ENCODE data around the gene TUNAR. TPM values are rescaled to one million over a fixed set of nuclear protein-coding genes. Genes with fewer than 3 reads are reported as not detected.
A peak's percentile ranks its signal among the peaks of the same experiment; 100 is the strongest.

Gene TUNAR
- total RNA-seq, 5 donors from 2014 or later (not counting 1 experiment from before 2014, with no cell fraction given), result not detected

GRCh38 chr14:95946867-95947266 lies 70.2 kb downstream of the TUNAR start:
- no peak overlapping the region for H3K4me3 Mint-ChIP-seq
- ATAC-seq (replicated peaks in 1 of 4) (no peak), DNase-seq (no peak)
- H3K27me3 Mint-ChIP-seq, result peaks cover 29 to 34% of the 10 kb centered on the region in 2 donors
- peaks cover 5 to 12% (median 6%) of the 10 kb centered on the region in 3 donors for H3K9me3 Mint-ChIP-seq
- Histone ChIP-seq H3K9me3 (no peaks in the 10 kb centered on the region), H3K36me3 (ENCODE audit: control insufficient read depth in 2 of 2, extremely low read depth in 1 of 2, insufficient read depth in 1 of 2, low read length in 1 of 2) (no peaks in the 10 kb centered on the region), H3K27ac (ENCODE audit: low read length) (no peak overlapping the region), H3K27me3 (replicated peaks in 1 of 2; ENCODE audit: control insufficient read depth in 2 of 2, extremely low read depth in 1 of 2, insufficient read depth in 2 of 2, low read length in 1 of 2) (peaks cover 0 to 16% of the 10 kb centered on the region in 2 experiments), H3K4me1 (ENCODE audit: control insufficient read depth in 1 of 2, extremely low read depth in 1 of 2, insufficient read depth in 2 of 2, low read length in 2 of 2) (no peaks in the 10 kb centered on the region), H3K4me3 (ENCODE audit: control insufficient read depth in 1 of 2, extremely low read depth in 1 of 2, low read length in 1 of 2) (no peak overlapping the region)
- no peaks in the 10 kb centered on the region for H3K4me1 Mint-ChIP-seq
- H3K36me3 Mint-ChIP-seq, result no peaks in the 10 kb centered on the region
- no peak overlapping the region for H3K27ac Mint-ChIP-seq
- CTCF ChIA-PET, result no interaction called here
- no CpG with 5 or more reads among the region's 1 CpG for WGBS (ENCODE audit: insufficient coverage)
- POLR2A ChIA-PET, result interaction anchor here in 1 of 2 donors (0.7 kb wide), 1 partner anchor 15 kb away, joined by 6 read pairs; no protein-coding TSS in a partner anchor

DNA sequence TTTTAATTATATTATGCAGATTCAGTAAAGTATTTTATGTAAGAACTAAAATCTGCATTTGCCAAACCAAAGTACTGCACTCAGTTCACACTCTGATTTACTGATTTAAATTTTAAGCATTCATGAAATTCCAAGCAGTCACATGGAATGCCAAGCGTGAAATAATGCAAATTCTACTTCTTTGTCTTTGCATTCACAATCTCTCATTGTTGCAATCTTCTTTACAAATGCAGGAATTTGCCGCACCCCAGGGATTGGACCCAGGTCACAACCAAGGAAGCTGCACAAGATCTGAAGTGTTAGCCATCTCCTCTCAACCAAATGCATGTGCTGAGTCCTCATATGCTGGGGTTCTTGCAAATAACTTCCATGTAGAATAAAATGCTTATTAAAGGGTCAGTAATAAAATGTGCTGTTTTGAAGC lies 71.9 kb downstream of the TUNAR start:
- Histone ChIP-seq H3K4me1 (ENCODE audit: control insufficient read depth in 1 of 2, extremely low read depth in 1 of 2, insufficient read depth in 2 of 2, low read length in 2 of 2) (no peaks in the 10 kb centered on the region), H3K27me3 (replicated peaks in 1 of 2; ENCODE audit: control insufficient read depth in 2 of 2, extremely low read depth in 1 of 2, insufficient read depth in 2 of 2, low read length in 1 of 2) (peaks cover 0 to 21% of the 10 kb centered on the region in 2 experiments), H3K36me3 (ENCODE audit: control insufficient read depth in 2 of 2, extremely low read depth in 1 of 2, insufficient read depth in 1 of 2, low read length in 1 of 2) (no peaks in the 10 kb centered on the region), H3K9me3 (no peaks in the 10 kb centered on the region), H3K27ac (ENCODE audit: low read length) (no peak overlapping the region), H3K4me3 (ENCODE audit: control insufficient read depth in 1 of 2, extremely low read depth in 1 of 2, low read length in 1 of 2) (no peak overlapping the region)
- Mint-ChIP-seq H3K36me3 (no peaks in the 10 kb centered on the region), H3K9me3 (peaks cover 0 to 6% (median 0%) of the 10 kb centered on the region in 3 donors), H3K27ac (no peak overlapping the region), H3K4me1 (no peaks in the 10 kb centered on the region), H3K4me3 (no peak overlapping the region), H3K27me3 (peaks cover 38% of the 10 kb centered on the region in 2 donors)
- POLR2A ChIA-PET, result no interaction called here
- DNase-seq (no peak), ATAC-seq (replicated peaks in 1 of 4) (no peak)
- CTCF ChIA-PET, result no interaction called here
- 10% methylated on average over 1 of the region's 2 CpGs for WGBS (ENCODE audit: insufficient coverage)

DNA sequence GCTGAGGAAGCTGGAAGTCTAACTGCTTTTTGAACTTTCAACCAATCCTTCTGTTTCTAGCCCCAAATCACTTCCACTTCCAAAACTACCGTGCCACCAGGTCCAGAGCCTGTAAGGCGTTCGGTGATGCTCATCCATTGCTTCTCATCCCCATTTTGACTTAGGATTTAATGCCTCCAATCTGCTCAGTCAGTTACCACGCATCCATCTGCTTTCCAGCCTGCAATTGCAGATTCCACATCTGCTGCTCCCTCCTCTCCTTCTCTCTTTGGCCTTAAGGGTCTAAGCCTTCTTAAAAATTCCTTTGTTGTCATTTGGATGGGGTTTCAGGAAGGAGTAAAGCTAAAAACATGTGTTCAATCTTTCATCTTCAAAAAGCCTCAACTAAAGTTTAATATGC lies 74.7 kb downstream of the TUNAR start:
- Mint-ChIP-seq H3K27me3 (peaks cover 28 to 42% of the 10 kb centered on the region in 2 donors), H3K36me3 (no peaks in the 10 kb centered on the region), H3K4me1 (no peaks in the 10 kb centered on the region), H3K4me3 (no peak overlapping the region), H3K27ac (peak overlapping the region in 1 of 2 donors; percentile 34), H3K9me3 (peaks cover 0 to 3% (median 0%) of the 10 kb centered on the region in 3 donors)
- POLR2A ChIA-PET, result no interaction called here
- H3K4me3 ChIP-seq (ENCODE audit: control insufficient read depth in 1 of 2, extremely low read depth in 1 of 2, low read length in 1 of 2), result no peak overlapping the region
- H3K27me3 ChIP-seq (replicated peaks in 1 of 2; ENCODE audit: control insufficient read depth in 2 of 2, extremely low read depth in 1 of 2, insufficient read depth in 2 of 2, low read length in 1 of 2), result peaks cover 0 to 15% of the 10 kb centered on the region in 2 experiments
- H3K4me1 ChIP-seq (ENCODE audit: control insufficient read depth in 1 of 2, extremely low read depth in 1 of 2, insufficient read depth in 2 of 2, low read length in 2 of 2), result no peaks in the 10 kb centered on the region
- 67% methylated on average over 3 of the region's 4 CpGs for WGBS (ENCODE audit: insufficient coverage)
- CTCF ChIA-PET, result no interaction called here
- no peaks in the 10 kb centered on the region for H3K9me3 ChIP-seq
- no peaks in the 10 kb centered on the region for H3K36me3 ChIP-seq (ENCODE audit: control insufficient read depth in 2 of 2, extremely low read depth in 1 of 2, insufficient read depth in 1 of 2, low read length in 1 of 2)
- H3K27ac ChIP-seq (ENCODE audit: low read length), result no peak overlapping the region
- no peak for ATAC-seq (replicated peaks in 1 of 4)
- DNase-seq, result no peak

- no peak overlapping the region for H3K27ac ChIP-seq (ENCODE audit: low read length)
- WGBS (ENCODE audit: insufficient coverage), result 85% methylated on average over 4 of the region's 8 CpGs
- DNase-seq, result no peak
These were observed 76.6 kb downstream of the TUNAR start for GRCh38 chr14:95953111-95953724.

GRCh38 chr14:95956601-95957460 lies 80.2 kb downstream of the TUNAR start:
- H3K36me3 ChIP-seq (ENCODE audit: control insufficient read depth in 2 of 2, extremely low read depth in 1 of 2, insufficient read depth in 1 of 2, low read length in 1 of 2), result no peaks in the 10 kb centered on the region
- no peak overlapping the region for H3K27ac ChIP-seq (ENCODE audit: low read length)
- peaks cover 0 to 13% of the 10 kb centered on the region in 2 experiments for H3K27me3 ChIP-seq (replicated peaks in 1 of 2; ENCODE audit: control insufficient read depth in 2 of 2, extremely low read depth in 1 of 2, insufficient read depth in 2 of 2, low read length in 1 of 2)
- Mint-ChIP-seq H3K36me3 (no peaks in the 10 kb centered on the region), H3K27ac (no peak overlapping the region), H3K4me3 (no peak overlapping the region), H3K9me3 (no peaks in the 10 kb centered on the region), H3K27me3 (peaks cover 24 to 36% of the 10 kb centered on the region in 2 donors), H3K4me1 (no peaks in the 10 kb centered on the region)
- WGBS (ENCODE audit: insufficient coverage), result 84% methylated on average over 3 of the region's 5 CpGs
- ATAC-seq (replicated peaks in 1 of 4) (no peak), DNase-seq (no peak)
- no peaks in the 10 kb centered on the region for H3K4me1 ChIP-seq (ENCODE audit: control insufficient read depth in 1 of 2, extremely low read depth in 1 of 2, insufficient read depth in 2 of 2, low read length in 2 of 2)
- POLR2A ChIA-PET, result interaction anchor here in 1 of 2 donors (0.6 kb wide), 1 partner anchor 235 kb away, joined by 4 read pairs; no protein-coding TSS in a partner anchor
- H3K9me3 ChIP-seq, result no peaks in the 10 kb centered on the region
- CTCF ChIA-PET, result no interaction called here
- no peak overlapping the region for H3K4me3 ChIP-seq (ENCODE audit: control insufficient read depth in 1 of 2, extremely low read depth in 1 of 2, low read length in 1 of 2)

More at GRCh38 chr14:95953111-95953724, 76.6 kb downstream of the TUNAR start:
- H3K36me3 Mint-ChIP-seq, result no peaks in the 10 kb centered on the region
- H3K4me3 Mint-ChIP-seq, result no peak overlapping the region
- POLR2A ChIA-PET, result no interaction called here
- H3K4me3 ChIP-seq (ENCODE audit: control insufficient read depth in 1 of 2, extremely low read depth in 1 of 2, low read length in 1 of 2), result no peak overlapping the region
- H3K4me1 ChIP-seq (ENCODE audit: control insufficient read depth in 1 of 2, extremely low read depth in 1 of 2, insufficient read depth in 2 of 2, low read length in 2 of 2), result no peaks in the 10 kb centered on the region
- H3K27ac Mint-ChIP-seq, result no peak overlapping the region
- no peaks in the 10 kb centered on the region for H3K36me3 ChIP-seq (ENCODE audit: control insufficient read depth in 2 of 2, extremely low read depth in 1 of 2, insufficient read depth in 1 of 2, low read length in 1 of 2)
- H3K27me3 Mint-ChIP-seq, result peaks cover 27 to 36% of the 10 kb centered on the region in 2 donors
- peaks cover 0 to 13% of the 10 kb centered on the region in 2 experiments for H3K27me3 ChIP-seq (replicated peaks in 1 of 2; ENCODE audit: control insufficient read depth in 2 of 2, extremely low read depth in 1 of 2, insufficient read depth in 2 of 2, low read length in 1 of 2)
- no peaks in the 10 kb centered on the region for H3K4me1 Mint-ChIP-seq
- CTCF ChIA-PET, result no interaction called here
- H3K9me3 Mint-ChIP-seq, result peaks cover 0 to 3% (median 0%) of the 10 kb centered on the region in 3 donors
- ATAC-seq (replicated peaks in 1 of 4), result no peak
- H3K9me3 ChIP-seq, result no peaks in the 10 kb centered on the region

- H3K9me3 ChIP-seq, result no peaks in the 10 kb centered on the region
- no peak overlapping the region for H3K4me3 ChIP-seq (ENCODE audit: control insufficient read depth in 1 of 2, extremely low read depth in 1 of 2, low read length in 1 of 2)
- POLR2A ChIA-PET, result no interaction called here
- CTCF ChIA-PET, result no interaction called here
- H3K4me3 Mint-ChIP-seq, result no peak overlapping the region
- no peaks in the 10 kb centered on the region for H3K4me1 Mint-ChIP-seq
- H3K27ac Mint-ChIP-seq, result no peak overlapping the region
- H3K27me3 Mint-ChIP-seq, result peaks cover 23 to 27% of the 10 kb centered on the region in 2 donors
- no peaks in the 10 kb centered on the region for H3K9me3 Mint-ChIP-seq
- H3K4me1 ChIP-seq (ENCODE audit: control insufficient read depth in 1 of 2, extremely low read depth in 1 of 2, insufficient read depth in 2 of 2, low read length in 2 of 2), result no peaks in the 10 kb centered on the region
- ATAC-seq (replicated peaks in 1 of 4) (no peak), DNase-seq (no peak)
- 17% methylated on average over 2 of the region's 3 CpGs for WGBS (ENCODE audit: insufficient coverage)
- no peaks in the 10 kb centered on the region for H3K36me3 ChIP-seq (ENCODE audit: control insufficient read depth in 2 of 2, extremely low read depth in 1 of 2, insufficient read depth in 1 of 2, low read length in 1 of 2)
- H3K27ac ChIP-seq (ENCODE audit: low read length), result no peak overlapping the region
- peaks cover 0 to 15% of the 10 kb centered on the region in 2 experiments for H3K27me3 ChIP-seq (replicated peaks in 1 of 2; ENCODE audit: control insufficient read depth in 2 of 2, extremely low read depth in 1 of 2, insufficient read depth in 2 of 2, low read length in 1 of 2)
- H3K36me3 Mint-ChIP-seq, result no peaks in the 10 kb centered on the region
These were observed 81.5 kb downstream of the TUNAR start for GRCh38 chr14:95958105-95958504.
